Activated CD4-positive, alpha-beta T cell treated with anti-CD3 and anti-CD28 coated beads, Interleukin-2, Interleukin-4, amounts not matched to agents 100 ng/mL and 50 ng/mL, durations not matched to agents 16 hours and 8 hours (primary cell): ENCODE results near the gene CASQ2.
"Not testable (repeated sequence)": the region's sequence is repeated elsewhere in the genome, so short reads cannot be mapped to it uniquely, and the experiment has no call there.

Source experiments
- DNase-seq: peaks from one replicate; pipeline ENCODE4 v3.0.0-alpha.2; 2020; ENCODE audit warnings: low spot score

Gene CASQ2

GRCh38 chr1:115780655-115781054 lies 12.1 kb upstream of the CASQ2 start:
- DNase-seq: not testable (repeated sequence)

- not testable (repeated sequence) for DNase-seq
Observed at GRCh38 chr1:115779075-115779474, 10.6 kb upstream of the CASQ2 start.

- peak; percentile 53 for DNase-seq
Observed at GRCh38 chr1:115771847-115772457, 3.4 kb upstream of the CASQ2 start.

GRCh38 chr1:115771094-115771846 lies 2.8 kb upstream of the CASQ2 start:
- DNase-seq: no peak

- DNase-seq: no peak
Observed at GRCh38 chr1:115767403-115767802, 1.1 kb downstream of the CASQ2 start.

GRCh38 chr1:115765091-115765490 lies 3.4 kb downstream of the CASQ2 start:
- no peak for DNase-seq

GRCh38 chr1:115764541-115764940 lies 4.0 kb downstream of the CASQ2 start:
- DNase-seq: no peak

- no peak for DNase-seq
Observed at GRCh38 chr1:115762779-115763178, 5.7 kb downstream of the CASQ2 start.

- DNase-seq: no peak
Observed at GRCh38 chr1:115761601-115762302, 6.8 kb downstream of the CASQ2 start.

GRCh38 chr1:115757856-115758255 lies 10.7 kb downstream of the CASQ2 start:
- no peak for DNase-seq

GRCh38 chr1:115757326-115757725 lies 11.2 kb downstream of the CASQ2 start:
- DNase-seq: no peak

GRCh38 chr1:115755456-115756370 lies 12.8 kb downstream of the CASQ2 start:
- no peak for DNase-seq

- DNase-seq: no peak
Observed at GRCh38 chr1:115753830-115754229, 14.7 kb downstream of the CASQ2 start.

GRCh38 chr1:115753361-115753760 lies 15.2 kb downstream of the CASQ2 start:
- no peak for DNase-seq

- DNase-seq: no peak
Observed at GRCh38 chr1:115748401-115749150, 19.9 kb downstream of the CASQ2 start.

- no peak for DNase-seq
Observed at GRCh38 chr1:115746021-115746690, 22.4 kb downstream of the CASQ2 start.

GRCh38 chr1:115744646-115745275 lies 23.8 kb downstream of the CASQ2 start:
- DNase-seq: no peak

GRCh38 chr1:115740811-115741210 lies 27.7 kb downstream of the CASQ2 start:
- DNase-seq: no peak

- DNase-seq: no peak
Observed at GRCh38 chr1:115732316-115732715, 36.2 kb downstream of the CASQ2 start.

GRCh38 chr1:115729756-115730155 lies 38.8 kb downstream of the CASQ2 start:
- DNase-seq: no peak
